Heart right ventricle (tissue), 16 donors: ENCODE measurements around the gene SMYD3. TPM values are rescaled to one million over a fixed set of nuclear protein-coding genes. Genes with fewer than 3 reads are reported as not detected.

Experiments
- ATAC-seq, 8 donors: fragments of 200-7000 bp; cut with Tn5 transposase; one replicate each; pipeline ENCODE4 v1.9.1; 2020; ENCODE audit warnings: mild to moderate bottlenecking in 8 of 8, moderate library complexity in 8 of 8, moderate number of reproducible peaks in 1 of 8
- DNase-seq, 2 donors: peaks; one replicate each; pipeline ENCODE4 v3.0.0-alpha.2; 2020
- H3K27ac ChIP-seq, 10 donors: fragments of 200-600 bp; sonication (generic) in 2 of 10; one replicate each; pipeline versions ENCODE4 v1.5.0 to v1.8.0; 2020 to 2022; ENCODE audit warnings: mild to moderate bottlenecking in 3 of 10
- H3K27me3 ChIP-seq, 7 donors: fragments of 200-600 bp; one replicate each; pipeline ENCODE4 v1.8.0; 2021 to 2022; ENCODE audit warnings: mild to moderate bottlenecking in 2 of 7
- H3K36me3 ChIP-seq, 9 donors: fragments of 200-600 bp; sonication (generic) in 1 of 9; one replicate each; pipeline versions ENCODE4 v1.5.0 to v1.8.0; 2020 to 2022; ENCODE audit warnings: mild to moderate bottlenecking in 2 of 9
- H3K4me1 ChIP-seq, 9 donors: fragments of 200-600 bp; sonication (generic) in 1 of 9; one replicate each; pipeline versions ENCODE4 v1.5.0 to v1.8.0; 2020 to 2022; ENCODE audit warnings: mild to moderate bottlenecking in 4 of 9
- H3K4me3 ChIP-seq, 10 donors: fragments of 200-600 bp; sonication (generic) in 2 of 10; one replicate each; pipeline versions ENCODE4 v1.5.0 to v1.8.0; 2020 to 2022; ENCODE audit warnings: mild to moderate bottlenecking in 7 of 10, moderate library complexity in 2 of 10
- H3K9me3 ChIP-seq, 11 donors: fragments of 200-600 bp in 10 of 11; sonication (generic) in 2 of 11; one replicate each; pipeline versions ENCODE4 v1.5.0 to v1.8.0; 2013 to 2022; ENCODE audit warnings: mild to moderate bottlenecking in 2 of 11, control low read depth in 1 of 11, moderate library complexity in 1 of 11
- WGBS, 2 donors: extraction: QIAGEN DNeasy Blood & Tissue Kit; methylation state at CpG; one replicate each; pipeline ENCODE4 v1.1.7; 2013; ENCODE audit warnings: inconsistent platforms in 1 of 2; 5-methylcytosine and 5-hydroxymethylcytosine counted together
- intact Hi-C, 10 donors: fragments of 100-400 bp; cut with DNase I; formaldehyde crosslinking; loops; one replicate each; pipeline versions ENCODE4 v1.11.1 to v1.14.2; 2022
- polyA plus RNA-seq, 2 donors: library from polyadenylated mRNA; stranded (reverse); fragments of 200-250 nt; gene quantifications; one replicate each; pipeline ENCODE4 v1.2.3, GENCODE V29; 2013
- total RNA-seq, 10 donors: library from RNA; stranded (reverse); fragmentation: NEBNext Ultra II Directional in 3 of 10; extraction: Animal tissue kit (Norgen Biotek cat#: 25700) in 3 of 10; gene quantifications; one replicate each; pipeline versions ENCODE4 v1.2.1 to v1.2.4, GENCODE V29; 2021 to 2023
- TF ChIP-seq, protein P1 (sequence below), 9 donors: fragments of 200-600 bp; sonication (generic) in 2 of 9; IDR thresholded peaks; one replicate each; pipeline versions ENCODE4 v1.5.0 to v1.8.0; 2021 to 2022; ENCODE audit warnings: antibody characterized with exemption in 9 of 9, mild to moderate bottlenecking in 5 of 9, moderate library complexity in 1 of 9
- donor health status: Arrhythmogenic right ventricular cardiomyopathy.
- donor health status: ischemic (EF 13 %, LVEDD 7.1; RV severe dilation, severe dysfunction).
- donor health status: healthy with polysubstance abuse.
- donor health status: DM: no; HTN: yes; CAD: no.
- donor health status: DM: no; HTN: no; CAD: no.
- donor health status: ischemic (EF 25% LVEDD 6.9; RV normal size, moderate dysfunction).
- donor health status: ischemic (EF 25% LVEDD 5.7; RV mildly dilated, moderate dysfunction).
- donor health status: healthy.
- donor health status: DM: yes; HTN: yes; CAD: no.
- donor health status: Ischemic cardiomyopathy.
- donor health status: ischemic (EF 35%, LVEDD 5.7; RV mildly dilated, moderate dysfunction).
- donor health status: nonischemic (EF 11% LVEDD 7.7; RV severe dilation, severe dysfunction).
- donor health status: DM: yes; HTN: yes; CAD: no.
- donor health status: PGD.
- donor health status: ischemic (EF 29% LVEDD 5.4; RV normal size, mild dysfunction).
- donor health status: nonischemic (EF 23%, LVEDD 6.1; RV moderate dilation, normal function).

Gene SMYD3
- total and polyA plus RNA-seq, 12 donors = 5.9 to 13.9 (median 8.1) TPM

GRCh38 chr1:246189126-246189525, 318.0 kb downstream of the SMYD3 start:
- Histone ChIP-seq H3K4me3 (no peak overlapping the region), H3K36me3 (no peaks in the 10 kb centered on the region), H3K9me3 (no peaks in the 10 kb centered on the region), H3K4me1 (peaks cover 0 to under 1% (median 0%) of the 10 kb centered on the region in 9 donors), H3K27ac (no peak overlapping the region), H3K27me3 (no peaks in the 10 kb centered on the region)
- WGBS, 2 donors = 92 to 93% methylated on average over 3 of the region's 3 CpGs
- ATAC-seq = no peak
- TF ChIP-seq, protein P1, sequence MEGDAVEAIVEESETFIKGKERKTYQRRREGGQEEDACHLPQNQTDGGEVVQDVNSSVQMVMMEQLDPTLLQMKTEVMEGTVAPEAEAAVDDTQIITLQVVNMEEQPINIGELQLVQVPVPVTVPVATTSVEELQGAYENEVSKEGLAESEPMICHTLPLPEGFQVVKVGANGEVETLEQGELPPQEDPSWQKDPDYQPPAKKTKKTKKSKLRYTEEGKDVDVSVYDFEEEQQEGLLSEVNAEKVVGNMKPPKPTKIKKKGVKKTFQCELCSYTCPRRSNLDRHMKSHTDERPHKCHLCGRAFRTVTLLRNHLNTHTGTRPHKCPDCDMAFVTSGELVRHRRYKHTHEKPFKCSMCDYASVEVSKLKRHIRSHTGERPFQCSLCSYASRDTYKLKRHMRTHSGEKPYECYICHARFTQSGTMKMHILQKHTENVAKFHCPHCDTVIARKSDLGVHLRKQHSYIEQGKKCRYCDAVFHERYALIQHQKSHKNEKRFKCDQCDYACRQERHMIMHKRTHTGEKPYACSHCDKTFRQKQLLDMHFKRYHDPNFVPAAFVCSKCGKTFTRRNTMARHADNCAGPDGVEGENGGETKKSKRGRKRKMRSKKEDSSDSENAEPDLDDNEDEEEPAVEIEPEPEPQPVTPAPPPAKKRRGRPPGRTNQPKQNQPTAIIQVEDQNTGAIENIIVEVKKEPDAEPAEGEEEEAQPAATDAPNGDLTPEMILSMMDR (IDR thresholded peaks at IDR 0.05) = no peak
- intact Hi-C loops = no loop called here
- no peak for DNase-seq

- Histone ChIP-seq H3K4me1 (peaks cover 0 to 4% (median 0%) of the 10 kb centered on the region in 9 donors), H3K27me3 (no peaks in the 10 kb centered on the region), H3K4me3 (no peak overlapping the region), H3K36me3 (no peaks in the 10 kb centered on the region), H3K9me3 (no peaks in the 10 kb centered on the region), H3K27ac (no peak overlapping the region)
- TF ChIP-seq, protein P1 (IDR thresholded peaks at IDR 0.05) = no peak
- DNase-seq (no peak), ATAC-seq (no peak)
- intact Hi-C loops = no loop called here
- 86 to 91% methylated on average over 10 of the region's 10 CpGs for WGBS, 2 donors
Observed at GRCh38 chr1:246187834-246188372, 319.2 kb downstream of the SMYD3 start.

DNA sequence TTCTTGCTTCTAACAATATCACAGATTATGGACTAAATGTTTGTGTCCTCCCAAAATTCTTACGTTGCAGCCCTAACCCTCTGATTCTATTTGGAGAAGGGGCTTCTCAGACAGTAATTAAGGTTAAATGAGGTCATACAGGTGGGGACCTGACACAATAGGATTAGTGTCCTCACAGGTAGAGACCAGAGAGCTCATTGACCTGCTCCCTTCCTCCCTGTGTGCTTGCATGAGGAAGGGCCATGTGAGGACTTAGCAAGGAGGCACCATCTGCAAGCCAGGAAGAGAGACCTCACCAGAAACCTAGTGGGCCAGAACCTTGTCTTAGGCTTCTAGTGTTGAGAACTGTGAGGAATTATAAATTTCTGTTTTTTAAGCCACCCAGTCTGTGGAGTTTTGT, 322.6 kb downstream of the SMYD3 start:
- intact Hi-C loops = no loop called here
- ATAC-seq = no peak

DNA sequence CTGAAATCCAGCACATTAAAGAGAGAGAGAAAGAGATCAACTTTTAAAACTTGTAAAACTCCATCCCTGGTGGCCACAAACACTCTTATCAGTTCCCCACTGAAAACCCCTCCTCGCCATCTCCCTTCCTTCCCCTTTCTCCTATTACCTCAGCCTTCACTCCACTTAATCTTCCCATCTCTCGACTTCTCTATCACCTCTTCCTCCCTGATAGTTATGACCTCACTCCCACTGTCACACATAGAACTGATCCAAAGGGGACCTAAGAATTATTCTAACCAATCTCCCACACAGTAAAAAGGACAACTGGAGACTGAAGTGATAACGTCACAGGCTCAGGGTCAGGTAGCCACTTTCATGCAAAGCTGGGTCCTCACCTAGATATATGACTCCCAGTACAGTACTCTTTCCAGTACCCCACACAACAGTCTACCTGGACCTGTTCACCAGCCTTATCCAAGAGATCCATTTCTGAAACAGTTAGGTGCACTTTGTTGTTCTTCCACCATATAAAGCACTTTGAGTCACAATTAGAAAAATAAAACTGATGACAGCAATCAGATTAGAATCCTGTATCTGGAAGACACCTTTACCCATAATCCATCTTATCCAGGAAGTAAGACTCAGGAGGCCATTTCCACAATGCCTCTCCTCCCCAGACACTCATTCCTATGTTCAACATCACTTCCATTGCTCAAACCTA, 324.8 kb downstream of the SMYD3 start:
- TF ChIP-seq, protein P1 (IDR thresholded peaks at IDR 0.05) = no peak
- H3K27me3 ChIP-seq = no peaks in the 10 kb centered on the region
- no peaks in the 10 kb centered on the region for H3K9me3 ChIP-seq
- ATAC-seq (no peak), DNase-seq (no peak)
- intact Hi-C loops = no loop called here
- no peak overlapping the region for H3K27ac ChIP-seq
- WGBS, 2 donors = 69 to 72% methylated on average over 3 of the region's 3 CpGs
- peaks cover 0 to 9% (median 0%) of the 10 kb centered on the region in 9 donors for H3K4me1 ChIP-seq
- H3K36me3 ChIP-seq = no peaks in the 10 kb centered on the region
- no peak overlapping the region for H3K4me3 ChIP-seq

More for the DNA sequence above, 322.6 kb downstream of the SMYD3 start:
- TF ChIP-seq, protein P1 (IDR thresholded peaks at IDR 0.05) = no peak
- no peaks in the 10 kb centered on the region for H3K27me3 ChIP-seq
- H3K4me3 ChIP-seq = no peak overlapping the region
- 62 to 68% methylated on average over 1 of the region's 1 CpG for WGBS, 2 donors
- DNase-seq = no peak
- no peaks in the 10 kb centered on the region for H3K9me3 ChIP-seq
- H3K27ac ChIP-seq = no peak overlapping the region
- H3K4me1 ChIP-seq = peaks cover 0 to 5% (median 0%) of the 10 kb centered on the region in 9 donors
- H3K36me3 ChIP-seq = no peaks in the 10 kb centered on the region
